ENCODE data around the gene RTP3.
"Not testable (repeated sequence)": the region's sequence is repeated elsewhere in the genome, so short reads cannot be mapped to it uniquely, and the experiment has no call there.

RTP3 gene

GRCh38 chr3:46490338-46491084, 7.3 kb upstream of the RTP3 start:
- no peak for FAIRE-seq
- DNase-seq (ENCODE audit: low spot score) = no peak

DNA sequence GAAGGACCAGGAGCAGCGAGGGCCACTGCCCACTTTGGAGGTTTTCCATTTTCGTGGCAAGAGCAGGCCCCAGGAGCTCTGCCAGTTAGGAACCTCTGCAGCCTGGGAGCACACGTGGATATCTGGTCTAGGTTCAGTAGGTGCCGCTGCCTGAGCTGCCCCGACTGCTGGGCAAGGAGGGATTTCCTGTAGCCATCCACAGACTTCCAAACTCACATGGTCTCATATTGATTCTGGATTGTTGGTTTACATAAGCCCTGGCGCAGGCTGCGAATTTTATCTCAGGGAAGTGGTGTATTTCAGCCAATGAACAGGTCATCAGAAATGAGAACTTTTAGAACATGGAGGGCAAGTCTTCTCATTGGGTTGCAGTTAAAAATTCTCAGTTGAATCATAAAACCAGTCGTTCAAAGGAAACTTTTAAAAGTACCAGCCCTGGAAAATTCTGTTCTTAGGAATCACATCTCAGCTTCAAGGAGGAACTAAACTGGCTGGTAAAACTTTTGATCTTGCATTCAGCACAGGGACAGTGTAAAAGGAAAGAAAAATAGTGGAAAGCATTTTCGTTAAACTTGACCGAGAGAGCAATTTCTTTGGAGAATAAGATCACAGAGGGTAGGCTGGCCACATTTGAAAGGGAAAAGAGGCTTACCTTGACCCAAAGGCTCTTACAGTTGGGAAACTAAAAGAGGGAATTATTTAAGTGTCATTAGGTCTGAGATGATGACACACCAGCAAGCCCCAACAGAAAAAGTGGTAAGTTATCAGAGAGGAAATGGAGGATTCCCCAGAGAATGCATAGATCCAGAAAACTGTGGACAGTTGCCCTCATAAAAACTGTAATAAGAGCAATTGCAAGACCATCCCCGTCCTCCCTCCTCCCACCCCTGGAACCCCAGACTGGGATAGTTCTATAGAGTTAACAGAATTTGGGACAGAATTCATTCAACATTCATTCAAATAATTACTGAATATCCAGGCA, 6.4 kb upstream of the RTP3 start:
- FAIRE-seq (no peak), DNase-seq (ENCODE audit: low spot score) (no peak)

GRCh38 chr3:46492890-46493547, 4.8 kb upstream of the RTP3 start:
- DNase-seq (ENCODE audit: low spot score) (no peak), FAIRE-seq (no peak)

DNA sequence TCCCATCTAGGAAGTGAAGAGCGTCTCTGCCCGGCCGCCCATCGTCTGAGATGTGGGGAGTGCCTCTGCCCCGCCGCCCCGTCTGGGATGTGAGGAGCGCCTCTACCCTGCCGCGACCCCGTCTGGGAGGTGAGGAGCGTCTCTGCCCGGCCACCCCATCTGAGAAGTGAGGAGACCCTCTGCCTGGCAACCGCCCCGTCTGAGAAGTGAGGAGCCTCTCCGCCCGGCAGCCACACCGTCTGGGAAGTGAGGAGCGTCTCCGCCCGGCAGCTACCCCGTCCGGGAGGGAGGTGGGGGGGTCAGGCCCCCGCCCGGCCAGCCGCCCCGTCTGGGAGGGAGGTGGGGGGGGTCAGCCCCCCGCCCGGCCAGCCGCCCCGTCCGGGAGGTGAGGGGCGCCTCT, 3.3 kb upstream of the RTP3 start:
- not testable (repeated sequence) for FAIRE-seq; DNase-seq (ENCODE audit: low spot score)

- DNase-seq (ENCODE audit: low spot score) = peak; percentile 36
- no peak for FAIRE-seq
Observed at GRCh38 chr3:46495901-46496456, 1.8 kb upstream of the RTP3 start.

- FAIRE-seq (no peak), DNase-seq (ENCODE audit: low spot score) (no peak)
Observed at GRCh38 chr3:46496746-46497555, 825 bp upstream of the RTP3 start.

DNA sequence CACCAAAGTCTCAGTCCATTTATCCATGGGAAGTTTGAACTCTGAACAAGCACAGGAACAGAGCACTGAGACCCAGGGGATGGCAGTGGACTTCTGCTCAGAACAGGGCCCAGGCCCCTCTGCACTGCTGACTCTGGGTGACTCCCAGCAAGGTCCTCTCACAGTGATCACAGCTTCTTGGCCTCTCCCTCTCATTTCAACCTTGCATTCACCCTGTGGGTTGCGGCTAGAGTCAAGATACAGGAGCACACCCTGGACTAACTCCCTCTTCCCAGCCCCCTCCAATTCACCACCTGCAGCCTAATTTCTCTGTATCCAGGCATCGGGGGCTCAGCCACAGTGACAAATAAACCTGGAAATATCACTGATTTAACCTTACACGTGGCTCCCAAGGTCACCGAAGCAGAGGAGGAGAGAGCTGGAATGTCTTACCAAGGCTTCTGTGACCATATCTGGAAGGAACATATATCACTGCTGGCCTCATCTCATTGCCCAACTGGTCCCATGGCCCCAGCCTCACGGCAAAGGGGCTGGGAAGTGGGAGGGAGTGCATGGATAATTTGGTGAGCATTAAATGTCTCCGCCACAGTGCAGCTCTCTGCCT, 1.2 kb downstream of the RTP3 start:
- FAIRE-seq (no peak), DNase-seq (ENCODE audit: low spot score) (no peak)

DNA sequence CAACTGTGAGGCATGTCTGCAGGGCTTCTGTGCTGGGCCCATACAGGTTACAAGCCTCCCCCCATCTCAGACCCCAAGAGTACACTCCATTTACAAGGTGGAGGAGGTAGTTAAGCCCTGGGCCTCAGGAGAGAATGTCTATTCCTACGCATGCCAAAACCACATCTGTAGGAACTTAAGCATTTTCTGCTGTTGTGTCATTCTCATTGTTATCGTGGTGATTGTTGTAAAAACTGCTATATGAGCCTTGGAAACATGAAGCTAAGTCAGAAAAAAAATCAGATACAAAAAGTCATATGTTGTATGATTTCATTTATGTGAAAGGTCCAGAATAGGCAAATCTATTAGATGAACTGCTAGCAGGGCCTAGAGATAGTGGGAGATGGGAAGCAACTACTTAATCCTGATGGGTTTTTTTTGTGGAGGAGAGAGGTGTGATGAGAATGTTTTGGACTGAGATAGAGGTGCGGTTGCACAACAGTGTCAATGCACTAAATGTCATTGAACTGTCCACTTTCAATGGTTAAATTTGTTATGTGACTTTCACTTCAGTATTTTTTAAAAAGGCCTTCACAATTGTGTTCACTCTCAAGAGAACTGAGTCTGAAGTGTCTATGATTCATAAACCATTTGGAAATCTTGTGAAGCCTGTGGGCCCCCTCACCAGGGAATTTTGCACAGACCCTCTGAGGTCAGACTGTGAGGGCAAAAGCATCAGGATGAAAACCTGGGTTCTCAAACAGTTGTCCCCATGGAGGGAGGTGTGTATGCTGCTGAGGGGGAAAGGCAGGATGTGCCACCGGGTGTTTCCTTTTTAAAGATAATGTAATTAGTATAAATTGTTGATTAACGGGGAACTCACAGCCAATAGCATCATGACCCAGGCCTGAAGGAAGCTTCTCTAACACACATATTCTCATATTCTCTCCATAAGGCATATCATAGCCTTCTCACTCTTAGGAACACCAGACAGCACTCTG, 3.2 kb downstream of the RTP3 start:
- FAIRE-seq (no peak), DNase-seq (ENCODE audit: low spot score) (no peak)

DNA sequence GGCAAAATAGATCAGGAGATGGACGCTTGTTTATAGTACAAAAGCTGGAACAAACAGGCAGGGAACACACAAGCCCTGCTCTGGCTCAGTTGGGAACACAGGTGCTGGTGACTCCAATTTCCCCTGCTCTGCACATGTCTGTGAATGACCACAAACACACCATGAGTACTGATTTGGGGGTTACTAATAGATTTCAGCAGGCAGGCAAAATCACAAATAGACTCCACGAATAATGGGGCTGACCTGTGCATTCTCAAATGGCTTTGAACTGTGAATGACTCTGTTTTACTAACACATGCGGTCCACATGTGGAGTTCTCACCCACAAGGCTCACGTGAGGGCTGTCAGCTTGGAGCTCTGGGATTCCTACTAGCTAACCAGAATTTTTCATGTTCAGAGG, 3.9 kb downstream of the RTP3 start:
- FAIRE-seq (no peak), DNase-seq (ENCODE audit: low spot score) (no peak)

- no peak for FAIRE-seq
- DNase-seq (ENCODE audit: low spot score) = no peak
Observed at GRCh38 chr3:46503200-46503874, 5.6 kb downstream of the RTP3 start.

GRCh38 chr3:46504789-46505188, 7.0 kb downstream of the RTP3 start:
- DNase-seq (ENCODE audit: low spot score) (peak; percentile 5), FAIRE-seq (no peak)

DNA sequence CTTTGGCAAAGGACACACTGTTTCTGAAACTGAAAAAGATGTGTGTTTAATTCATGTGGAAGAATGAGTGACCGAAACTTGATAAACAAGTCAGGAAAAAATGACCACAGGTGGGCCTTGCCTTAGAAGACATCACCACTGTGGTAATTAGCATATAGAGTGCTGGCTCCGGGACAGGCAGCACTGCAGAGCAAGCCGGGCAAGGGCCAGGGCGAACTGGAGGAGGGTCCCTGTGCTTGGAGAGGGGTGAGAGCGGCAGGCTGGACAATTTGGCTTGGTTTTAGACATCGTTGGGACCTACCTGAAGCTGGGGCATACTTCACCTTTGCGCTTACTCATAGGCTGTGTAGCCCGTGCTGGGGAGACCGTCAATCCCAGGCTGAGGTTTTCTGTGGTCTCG, 8.2 kb downstream of the RTP3 start:
- FAIRE-seq = no peak
- no peak for DNase-seq (ENCODE audit: low spot score)

DNA sequence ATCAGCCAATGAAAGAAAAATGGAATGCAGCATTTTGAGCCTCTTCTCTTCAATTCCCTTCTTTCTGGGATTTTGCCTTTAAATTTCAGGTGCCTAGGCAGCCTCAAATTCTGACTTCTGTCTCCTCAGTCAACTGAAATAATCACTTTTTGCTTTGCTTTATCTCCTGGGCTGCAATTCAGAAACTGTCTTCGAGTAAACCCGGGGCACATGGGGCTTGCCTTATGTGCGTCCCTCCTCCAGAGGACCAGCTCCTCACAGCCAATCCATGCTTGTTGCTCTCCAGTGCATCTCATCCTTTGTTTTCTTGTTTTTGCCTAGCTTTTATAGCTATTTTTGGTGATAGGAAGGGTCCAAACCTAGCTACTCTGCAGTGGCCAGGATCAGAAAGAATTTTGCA, 8.8 kb downstream of the RTP3 start:
- FAIRE-seq (no peak), DNase-seq (ENCODE audit: low spot score) (no peak)

DNA sequence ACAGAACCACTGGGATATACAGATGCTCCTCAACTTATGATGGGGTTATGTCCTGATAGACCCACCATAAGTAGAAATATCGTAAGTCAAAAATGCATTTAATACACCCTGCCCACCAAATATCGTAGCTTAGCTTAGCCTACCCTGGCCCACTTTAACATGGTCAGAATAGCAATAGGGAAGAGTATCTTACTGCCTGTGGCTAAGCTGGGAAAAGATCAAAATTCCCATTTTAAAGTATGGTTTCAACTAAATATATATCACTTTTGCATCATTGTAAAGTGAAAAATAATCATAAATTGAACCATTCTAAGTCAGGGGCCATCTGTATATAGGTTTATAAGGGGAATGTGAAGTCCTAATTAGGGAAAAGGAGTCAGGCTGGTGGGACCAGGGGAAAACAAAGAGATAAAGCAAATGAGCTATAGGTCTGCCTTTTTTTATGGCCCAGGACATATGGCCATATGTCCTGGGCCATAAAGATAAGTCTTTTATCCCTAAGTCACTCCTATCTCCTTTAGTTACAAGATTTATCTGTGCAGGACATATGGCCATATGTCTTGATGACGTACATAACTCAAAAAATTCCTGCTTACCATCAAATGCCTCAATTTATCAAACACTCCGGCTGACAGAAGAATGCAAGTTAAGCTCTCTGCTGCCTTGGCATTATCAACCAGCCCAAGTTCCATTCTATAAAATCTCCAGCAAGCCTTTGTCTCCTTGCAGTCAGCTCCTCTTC, 11.2 kb downstream of the RTP3 start:
- no peak for FAIRE-seq
- no peak for DNase-seq (ENCODE audit: low spot score)

DNA sequence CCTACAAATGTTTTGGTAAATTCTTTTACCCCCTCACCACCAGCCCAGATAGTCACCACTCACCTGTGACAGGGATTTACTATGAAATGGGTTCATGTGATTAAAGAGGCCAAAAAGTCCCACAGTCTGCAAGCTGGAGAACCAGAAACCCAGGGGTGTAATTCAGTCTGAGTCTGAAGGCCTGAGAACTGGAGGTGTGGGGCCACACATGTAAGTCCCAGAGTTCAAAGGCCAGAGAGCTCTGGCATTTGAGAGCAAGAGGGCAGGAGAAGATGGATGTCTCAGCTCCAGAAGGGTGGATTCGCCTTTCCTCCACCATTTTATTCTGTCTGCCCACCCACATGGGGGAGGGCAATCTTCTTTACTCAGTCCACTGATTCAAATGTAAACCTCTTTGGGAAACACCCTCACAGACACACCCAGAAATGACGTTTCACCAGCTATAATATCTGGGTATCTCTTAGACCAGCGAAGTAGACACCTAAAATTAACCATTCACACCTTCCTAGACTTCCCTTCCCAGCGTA, 11.9 kb downstream of the RTP3 start:
- FAIRE-seq (no peak), DNase-seq (ENCODE audit: low spot score) (no peak)

DNA sequence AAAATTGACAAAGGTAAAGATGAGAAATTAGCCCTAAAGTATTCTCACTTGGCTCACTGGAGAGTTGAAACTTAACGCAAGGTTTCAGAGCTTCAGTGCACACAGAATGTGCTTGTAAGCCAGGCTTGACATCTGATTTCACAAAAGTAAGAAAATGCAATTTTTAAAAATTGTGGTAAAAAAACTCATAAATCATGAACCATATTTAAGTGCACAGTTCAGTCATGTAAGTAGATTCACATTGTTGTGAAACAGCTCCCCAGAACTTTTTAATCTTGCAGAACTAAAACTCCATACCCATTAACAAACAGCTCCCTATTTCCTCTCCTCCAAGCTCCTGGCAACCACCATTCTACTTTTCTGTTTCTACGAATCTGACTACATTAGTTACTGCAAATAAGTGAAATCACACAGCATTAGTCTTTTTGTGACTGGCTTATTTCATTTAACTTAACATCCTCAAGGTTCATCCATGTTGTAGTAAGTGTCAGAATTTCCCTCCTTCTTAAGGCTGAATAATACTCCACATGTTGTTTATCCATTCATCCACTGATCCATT, 14.5 kb downstream of the RTP3 start:
- no peak for DNase-seq (ENCODE audit: low spot score)

DNA sequence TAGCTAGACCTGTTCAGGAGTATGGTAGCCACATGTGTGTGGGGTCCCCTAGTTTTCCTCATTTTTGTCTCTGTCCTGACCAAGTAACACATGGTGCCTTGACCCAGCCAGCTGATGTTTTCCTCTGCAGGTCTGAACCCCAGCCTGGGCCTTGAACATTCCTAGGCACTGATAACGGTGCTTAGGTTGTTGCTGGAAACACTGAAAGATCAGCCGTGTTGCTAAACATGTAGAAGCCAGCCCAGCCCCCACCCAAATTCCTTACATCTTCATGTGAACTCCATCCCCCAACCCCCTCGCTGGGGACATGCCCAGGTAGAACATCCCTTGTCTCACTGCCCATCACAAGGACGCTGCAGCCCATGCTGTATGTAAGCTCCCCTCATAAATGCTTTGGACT, 18.7 kb downstream of the RTP3 start:
- DNase-seq (ENCODE audit: low spot score) = no peak
- no peak for FAIRE-seq

More for the DNA sequence above, 14.5 kb downstream of the RTP3 start:
- FAIRE-seq = no peak
